ENCODE measurements around the gene PDXDC1.
"Not testable (repeated sequence)": the region's sequence is repeated elsewhere in the genome, so short reads cannot be mapped to it uniquely, and the experiment has no call there.

PDXDC1 gene

DNA sequence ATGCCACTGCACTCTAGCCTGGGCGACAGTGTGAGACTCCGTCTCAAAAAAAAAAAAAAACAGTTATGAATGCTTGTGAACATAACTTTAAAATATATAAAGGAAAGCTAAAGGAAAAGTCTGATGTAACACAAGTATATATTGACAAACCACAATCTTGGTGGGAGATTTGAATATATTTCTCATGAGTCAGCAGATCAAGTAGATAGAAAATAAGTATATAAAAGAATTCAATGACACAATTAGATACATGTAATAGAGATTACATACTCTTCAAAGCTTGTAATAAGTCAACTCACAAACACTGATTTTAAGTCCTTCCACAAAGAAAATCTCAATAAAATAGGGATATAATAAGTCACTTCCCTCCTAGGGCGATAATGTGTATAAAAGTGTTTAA, 40.8 kb downstream of the PDXDC1 start:
- not testable (repeated sequence) for DNase-seq (ENCODE audit: low spot score)

DNA sequence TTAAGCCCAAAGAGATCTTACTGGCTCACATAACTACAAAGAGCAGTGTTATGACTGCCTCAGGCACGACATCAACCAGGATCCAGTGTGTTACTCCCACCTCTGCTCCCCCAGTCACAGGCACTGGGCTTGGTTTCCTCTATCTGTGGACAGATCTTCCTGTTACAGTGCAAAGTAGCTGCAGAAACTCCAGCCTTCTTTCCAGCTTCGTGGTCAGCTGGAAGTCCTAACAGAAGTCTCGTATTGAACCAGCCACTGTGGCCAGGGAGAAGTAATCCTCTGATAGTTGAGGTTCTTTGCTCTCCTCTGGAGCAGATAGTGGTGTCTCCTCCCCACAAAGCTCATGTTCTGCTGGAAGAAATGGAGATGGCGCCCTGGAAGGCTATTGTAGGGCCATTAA, 41.5 kb downstream of the PDXDC1 start:
- not testable (repeated sequence) for DNase-seq (ENCODE audit: low spot score)

DNA sequence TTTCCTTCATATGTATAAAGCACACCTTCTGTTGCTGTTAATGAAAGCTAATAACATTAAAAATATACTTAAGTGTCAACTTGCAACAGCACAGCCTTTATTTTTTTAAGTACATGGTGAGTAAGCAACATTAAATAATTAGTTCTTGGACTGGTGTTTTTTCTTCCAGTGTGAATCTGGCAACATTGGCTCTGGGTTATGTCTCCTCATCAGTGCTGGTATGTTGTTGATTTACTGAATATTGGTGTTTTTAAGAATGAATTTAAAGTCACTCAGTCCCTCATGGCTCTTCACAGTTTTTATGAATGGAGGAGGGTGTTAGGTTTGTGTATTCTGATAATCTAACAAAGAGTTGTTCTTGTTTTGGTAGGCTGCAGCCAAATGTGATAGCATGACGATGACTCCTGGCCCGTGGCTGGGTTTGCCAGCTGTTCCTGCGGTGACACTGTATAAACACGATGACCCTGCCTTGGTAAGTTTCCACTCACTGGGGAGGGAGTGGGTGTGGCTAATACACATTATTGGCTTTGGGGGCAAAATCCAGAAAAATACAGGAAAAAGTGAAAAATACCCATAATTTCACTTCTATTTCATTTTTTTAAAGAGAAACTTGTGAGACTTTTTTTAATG, 42.2 kb downstream of the PDXDC1 start:
- DNase-seq (ENCODE audit: low spot score): not testable (repeated sequence)

DNA sequence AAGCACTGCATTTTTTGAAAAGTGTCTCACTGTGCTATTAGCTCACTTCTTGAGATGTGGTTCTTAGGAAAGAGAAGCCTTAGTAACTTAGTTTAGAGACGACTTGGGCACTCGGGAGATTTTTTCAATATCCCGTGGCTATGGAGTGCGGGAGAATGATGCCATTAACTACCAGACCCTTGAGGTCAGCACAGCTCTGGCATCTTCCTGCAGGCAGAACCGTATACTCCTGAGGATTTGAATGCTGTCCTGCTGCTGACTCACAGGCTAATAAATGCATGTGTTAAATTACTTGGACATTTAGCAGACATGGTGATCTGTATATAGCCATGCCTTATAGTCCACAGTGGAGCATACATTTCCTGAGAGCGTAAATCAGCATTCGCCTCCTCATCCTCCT, 46.6 kb downstream of the PDXDC1 start:
- not testable (repeated sequence) for DNase-seq (ENCODE audit: low spot score)

DNA sequence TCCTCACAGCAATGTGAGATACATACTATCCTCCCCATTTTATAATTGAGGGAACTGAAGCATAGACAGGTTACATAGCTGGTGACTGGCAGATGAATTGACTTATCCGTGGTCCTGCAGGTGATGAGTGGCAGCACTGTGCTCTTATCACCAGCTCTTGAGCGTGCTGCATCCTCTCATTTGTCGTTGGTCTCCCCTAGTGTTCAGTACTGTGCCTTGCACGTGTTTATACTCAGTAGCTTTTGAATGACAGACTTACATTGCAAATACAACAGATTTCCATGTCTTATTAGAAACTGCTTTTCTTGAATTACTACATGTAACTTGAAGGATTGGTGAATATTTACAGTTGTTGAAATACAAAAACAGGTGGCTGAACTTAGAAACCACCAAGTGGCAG, 47.4 kb downstream of the PDXDC1 start:
- peak; percentile 58 for DNase-seq (ENCODE audit: low spot score)

DNA sequence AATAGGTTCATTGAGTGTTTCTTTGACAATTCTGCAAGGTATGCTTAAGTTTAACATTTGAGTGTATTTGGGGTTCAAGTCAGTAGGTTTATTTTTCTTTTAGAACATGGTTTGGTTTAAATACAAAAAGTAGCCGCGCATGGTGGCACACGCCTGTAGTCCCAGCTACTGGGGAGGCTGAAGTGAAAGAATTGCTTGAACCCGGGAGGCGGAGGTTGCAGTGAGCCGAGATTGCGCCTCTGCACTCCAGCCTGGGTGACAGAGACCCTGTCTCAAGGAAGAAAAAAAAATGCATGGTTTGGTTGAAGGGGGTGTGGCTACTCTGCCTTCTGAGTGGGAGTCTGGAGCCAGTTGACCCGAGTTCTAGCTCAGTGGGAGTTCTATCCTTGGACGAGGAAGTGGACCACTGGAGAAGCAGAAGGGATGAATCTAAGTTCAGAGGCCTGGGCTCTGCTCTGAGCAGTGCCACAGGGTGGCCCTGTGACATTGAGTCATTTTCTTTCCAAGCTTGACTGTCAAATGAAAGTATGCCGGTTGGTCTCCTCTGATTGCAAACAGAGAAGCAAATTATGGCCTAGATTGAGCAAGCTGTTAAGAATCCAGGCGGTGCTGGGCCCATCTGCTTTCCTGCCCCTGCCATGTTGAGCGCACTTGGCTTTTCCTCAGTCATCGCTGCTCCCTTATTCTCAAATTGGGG, 48.7 kb downstream of the PDXDC1 start:
- not testable (repeated sequence) for DNase-seq (ENCODE audit: low spot score)

DNA sequence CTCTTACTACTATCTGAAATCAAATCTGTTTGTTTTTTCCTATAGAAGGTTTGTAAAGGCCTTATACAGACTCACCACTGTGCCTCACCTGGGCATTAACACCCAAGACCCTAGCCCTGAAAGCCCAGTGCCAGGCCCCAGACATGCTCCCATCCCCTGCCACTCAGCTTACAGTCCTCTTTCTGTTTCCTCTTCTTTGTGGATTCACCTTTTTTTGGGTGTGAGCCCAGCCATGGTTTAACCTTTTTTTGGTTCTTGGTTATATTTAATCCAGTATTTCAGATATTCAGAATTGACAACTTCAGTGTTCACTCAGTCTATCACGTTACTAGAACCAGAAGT, 50.0 kb downstream of the PDXDC1 start:
- DNase-seq (ENCODE audit: low spot score): not testable (repeated sequence)

DNA sequence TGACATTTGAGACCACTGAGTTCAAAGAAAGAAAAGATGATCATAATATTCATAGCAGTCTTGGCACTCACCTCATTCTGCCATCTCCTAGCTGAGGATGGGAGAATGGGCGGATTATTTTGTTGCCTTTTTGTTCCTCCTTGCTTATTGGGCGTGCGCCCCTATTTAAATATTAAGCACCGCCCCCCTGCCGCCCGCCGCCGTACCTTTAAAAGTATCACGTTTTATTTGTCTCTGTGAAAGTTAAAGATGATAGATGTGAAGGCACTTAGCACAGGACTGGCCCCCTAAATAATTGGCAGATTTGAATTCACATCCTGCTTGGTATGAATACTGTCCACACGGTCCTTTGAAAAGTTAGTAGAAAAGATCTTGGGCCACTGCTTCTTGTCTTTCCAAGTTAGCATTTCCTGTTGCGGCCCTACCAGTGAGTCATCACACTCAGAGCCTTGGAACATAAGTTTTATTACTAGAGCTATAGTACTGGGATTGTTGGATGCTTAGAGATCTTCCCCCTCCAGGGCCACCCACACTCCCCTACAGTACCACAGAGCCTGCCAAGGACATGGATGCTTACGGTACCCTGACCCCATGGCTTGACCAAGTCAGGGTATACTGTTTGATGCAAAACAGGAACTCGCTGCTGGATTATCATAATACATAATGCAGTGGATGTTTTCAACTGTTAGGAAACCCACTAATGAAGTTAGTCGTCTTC, 50.6 kb downstream of the PDXDC1 start:
- not testable (repeated sequence) for DNase-seq (ENCODE audit: low spot score)

DNA sequence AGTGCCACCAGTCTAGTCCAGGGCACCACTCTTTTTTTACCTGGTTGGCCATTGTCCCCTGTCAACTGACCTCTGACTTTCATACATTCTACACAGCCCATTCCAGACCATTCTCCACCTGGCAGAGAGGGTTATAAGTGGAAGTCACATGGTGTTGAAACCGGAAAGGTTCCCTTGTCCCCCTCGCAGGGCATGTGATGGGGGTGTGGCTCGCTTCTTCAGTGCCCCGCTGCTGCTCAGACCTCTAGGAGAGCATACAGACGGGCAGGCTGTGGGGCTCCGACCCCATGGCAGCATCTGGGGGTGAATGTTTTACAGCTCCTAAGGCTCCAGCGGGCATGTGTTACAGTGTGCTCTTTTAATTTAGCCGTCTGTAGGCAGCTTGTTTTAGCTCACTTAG, 52.2 kb downstream of the PDXDC1 start:
- DNase-seq (ENCODE audit: low spot score): not testable (repeated sequence)

DNA sequence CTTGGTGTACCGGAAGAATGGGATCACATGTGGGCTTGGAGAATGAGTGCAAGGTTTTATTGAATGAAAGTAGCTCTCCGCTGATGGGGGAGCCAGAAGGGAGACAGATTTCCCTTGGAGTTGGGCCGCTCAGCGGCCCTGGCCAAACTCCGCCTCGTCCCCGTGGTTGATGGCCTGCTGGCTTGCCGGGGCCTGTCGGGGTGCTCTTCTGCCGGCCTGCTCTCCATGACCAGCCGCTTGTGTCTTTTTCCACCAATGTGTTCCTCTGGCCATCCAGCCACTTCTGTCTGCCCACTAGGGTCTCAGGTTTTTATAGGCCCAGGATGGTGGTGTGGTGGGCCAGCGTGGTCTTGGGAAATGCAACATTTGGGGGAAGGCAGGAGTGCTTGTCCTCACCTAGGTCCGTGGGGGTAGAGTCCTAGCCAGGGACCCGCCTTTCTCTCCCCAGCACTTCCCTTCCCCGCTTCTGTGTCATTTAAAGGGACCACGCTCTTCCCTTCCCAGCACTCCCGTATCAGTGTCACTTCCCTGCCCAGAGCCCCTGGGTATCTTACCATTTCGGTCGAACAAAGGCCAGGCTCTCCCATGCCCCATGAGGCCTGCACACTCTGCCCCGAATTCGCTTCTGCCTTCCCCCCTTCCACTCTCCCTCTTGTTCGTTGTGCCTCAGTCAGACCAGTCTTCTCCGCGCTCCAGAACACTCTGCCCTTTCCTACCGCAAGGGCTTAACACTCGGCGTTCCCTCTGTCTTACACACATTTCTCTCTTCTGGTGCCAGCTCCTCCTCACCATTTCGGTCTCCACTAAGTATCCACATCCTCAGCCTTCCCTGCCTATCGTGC, 52.9 kb downstream of the PDXDC1 start:
- DNase-seq (ENCODE audit: low spot score): not testable (repeated sequence)

DNA sequence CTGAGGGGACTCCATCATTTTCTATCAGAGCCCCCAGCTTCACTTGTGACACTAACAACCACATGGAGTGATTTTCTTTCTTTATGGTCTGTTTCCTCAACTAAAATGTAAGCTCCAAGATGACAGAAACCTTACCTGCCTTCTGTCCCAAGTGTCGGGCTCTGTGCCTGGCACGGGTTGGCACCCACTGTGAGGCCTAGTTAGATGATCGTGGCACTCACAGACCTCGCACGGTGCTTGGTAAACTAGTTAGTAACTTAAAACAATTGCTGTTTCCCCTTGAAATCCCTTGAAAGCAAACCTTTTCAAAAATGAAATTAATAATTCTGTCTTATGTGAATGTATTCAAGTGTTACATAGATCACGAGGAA, 53.5 kb downstream of the PDXDC1 start:
- not testable (repeated sequence) for DNase-seq (ENCODE audit: low spot score)

DNA sequence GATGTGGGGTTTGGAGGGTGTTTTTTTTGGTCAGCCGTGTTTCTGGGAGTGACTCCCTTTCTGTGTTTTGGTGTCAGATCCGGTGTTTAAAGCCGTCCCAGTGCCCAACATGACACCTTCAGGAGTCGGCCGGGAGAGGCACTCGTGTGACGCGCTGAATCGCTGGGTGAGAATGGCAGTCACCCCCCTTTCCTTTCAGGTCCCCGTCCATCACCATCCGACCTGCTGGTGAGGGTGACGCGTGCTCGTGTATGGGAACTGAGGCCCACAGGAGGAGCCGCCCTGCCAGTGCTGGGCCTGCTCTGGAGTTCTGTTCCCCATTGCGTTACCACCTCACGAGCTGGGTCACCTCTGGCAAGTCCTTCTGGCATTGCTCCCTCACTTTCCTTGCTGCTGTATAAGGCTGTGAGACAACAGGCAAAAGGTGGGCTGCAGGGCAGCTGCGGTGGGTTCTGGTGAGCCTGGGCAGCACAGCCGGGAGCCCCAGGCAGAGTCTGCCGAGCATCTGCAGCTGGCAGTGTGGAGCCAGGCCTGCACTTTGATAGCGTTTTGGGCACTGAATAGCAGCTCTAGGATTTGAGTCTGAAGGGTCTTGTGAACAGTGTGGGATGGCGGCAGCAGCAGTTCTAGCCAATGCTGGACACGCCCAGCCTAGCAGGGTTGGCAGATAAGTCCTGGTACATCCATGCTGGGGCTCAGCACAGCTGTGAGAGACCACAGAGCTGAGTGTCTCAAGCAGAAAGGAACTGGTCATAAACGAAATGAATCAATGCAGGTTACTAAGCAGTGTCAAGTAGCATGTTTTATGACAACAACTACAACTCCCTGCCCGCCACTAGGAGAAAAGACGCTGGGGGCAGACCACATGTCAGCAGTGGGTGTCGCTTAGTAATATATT, 54.2 kb downstream of the PDXDC1 start:
- not testable (repeated sequence) for DNase-seq (ENCODE audit: low spot score)

DNA sequence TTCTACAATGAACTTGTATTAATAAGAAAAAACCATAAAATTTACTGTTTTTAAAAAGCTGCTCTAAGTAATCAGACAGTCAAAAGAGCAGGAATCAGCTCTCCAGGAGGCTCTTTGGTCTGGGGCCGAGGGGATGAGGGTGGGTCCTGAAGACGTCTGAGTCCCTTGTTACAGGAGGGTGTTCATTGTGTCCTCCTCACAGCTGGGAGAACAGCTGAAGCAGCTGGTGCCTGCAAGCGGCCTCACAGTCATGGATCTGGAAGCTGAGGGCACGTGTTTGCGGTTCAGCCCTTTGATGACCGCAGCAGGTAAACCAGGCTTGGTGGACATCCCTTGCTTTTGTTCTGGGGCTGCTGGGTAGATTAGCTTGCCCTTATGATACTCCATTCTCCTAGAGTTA, 54.9 kb downstream of the PDXDC1 start:
- DNase-seq (ENCODE audit: low spot score): not testable (repeated sequence)

DNA sequence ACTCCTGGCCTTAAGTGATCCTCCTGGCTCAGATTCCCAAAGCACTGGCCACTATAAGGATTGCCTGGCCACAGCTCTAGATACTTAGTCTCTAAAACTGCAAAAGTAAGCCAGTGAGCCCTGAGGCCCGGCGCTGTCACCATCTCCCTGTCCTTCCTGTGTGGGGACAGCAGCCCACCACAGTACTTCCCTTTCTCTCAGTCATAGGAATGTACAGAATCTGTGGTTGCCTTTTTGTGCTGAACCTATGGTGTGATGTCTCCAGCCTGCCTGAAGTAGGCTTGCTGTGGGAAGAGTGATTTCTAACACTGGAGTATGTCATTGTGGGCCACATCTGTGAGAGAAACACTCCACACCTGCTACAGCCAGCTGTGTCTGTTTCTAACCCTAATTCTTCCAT, 56.4 kb downstream of the PDXDC1 start:
- no peak for DNase-seq (ENCODE audit: low spot score)

DNA sequence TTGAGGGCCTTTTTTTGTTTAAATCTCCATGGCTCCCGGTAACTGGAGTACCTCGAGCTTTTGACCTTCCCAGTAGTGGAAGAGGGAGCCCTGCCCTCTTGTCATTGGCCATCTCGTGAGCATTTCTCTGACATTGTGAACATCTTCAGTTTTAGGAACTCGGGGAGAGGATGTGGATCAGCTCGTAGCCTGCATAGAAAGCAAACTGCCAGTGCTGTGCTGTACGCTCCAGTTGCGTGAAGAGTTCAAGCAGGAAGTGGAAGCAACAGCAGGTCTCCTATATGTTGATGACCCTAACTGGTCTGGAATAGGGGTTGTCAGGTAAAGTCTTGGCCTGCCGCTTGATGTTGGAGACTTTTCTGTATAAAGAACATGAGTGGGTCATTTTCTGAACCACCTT, 56.8 kb downstream of the PDXDC1 start:
- no peak for DNase-seq (ENCODE audit: low spot score)

DNA sequence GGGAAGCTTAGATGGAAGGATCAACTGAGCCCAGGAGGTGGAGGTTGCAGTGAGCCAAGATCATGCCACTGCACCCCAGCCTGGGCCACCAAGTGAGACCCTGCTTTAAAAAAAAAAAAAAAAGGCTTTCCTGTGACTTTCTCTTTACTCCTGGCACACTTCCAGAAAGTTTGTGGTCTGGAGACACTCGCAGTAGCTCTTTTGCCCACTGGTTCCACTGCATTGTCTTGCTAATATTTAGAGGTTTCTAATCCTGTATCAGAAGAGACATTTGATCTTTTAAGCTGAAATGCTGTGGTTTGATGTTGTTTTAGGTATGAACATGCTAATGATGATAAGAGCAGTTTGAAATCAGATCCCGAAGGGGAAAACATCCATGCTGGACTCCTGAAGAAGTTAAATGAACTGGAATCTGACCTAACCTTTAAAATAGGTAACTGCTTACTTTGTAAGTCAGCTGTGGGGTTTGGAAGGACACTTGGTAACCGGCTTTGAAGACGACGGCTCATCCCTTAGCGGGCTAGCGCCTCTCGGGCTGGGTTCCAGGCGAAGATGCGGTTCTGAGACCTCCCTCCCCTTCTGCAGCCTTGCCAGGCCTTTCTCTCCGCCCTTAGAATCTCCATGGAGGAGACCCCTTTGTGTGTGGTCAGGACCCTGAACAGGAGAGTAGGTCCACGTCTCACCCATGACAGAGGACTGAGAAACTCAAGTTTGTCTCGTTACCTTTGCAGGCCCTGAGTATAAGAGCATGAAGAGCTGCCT, 57.9 kb downstream of the PDXDC1 start:
- no peak for DNase-seq (ENCODE audit: low spot score)

DNA sequence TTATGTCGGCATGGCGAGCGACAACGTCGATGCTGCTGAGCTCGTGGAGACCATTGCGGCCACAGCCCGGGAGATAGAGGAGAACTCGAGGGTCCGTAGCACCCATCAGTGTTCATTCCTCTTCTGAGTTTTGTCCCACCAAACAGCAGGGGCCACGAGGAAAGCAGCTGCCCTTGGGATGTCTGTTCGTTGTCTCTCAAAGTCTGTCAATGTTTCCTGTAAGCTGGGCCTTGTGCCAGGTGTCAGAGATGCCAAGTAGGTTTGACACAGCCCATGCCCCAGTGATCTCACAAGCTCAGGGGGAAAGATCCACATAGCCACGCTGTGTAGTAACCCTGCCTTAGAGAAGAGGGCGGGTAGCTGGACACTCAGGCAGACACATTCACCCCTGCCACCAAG, 58.5 kb downstream of the PDXDC1 start:
- no peak for DNase-seq (ENCODE audit: low spot score)

DNA sequence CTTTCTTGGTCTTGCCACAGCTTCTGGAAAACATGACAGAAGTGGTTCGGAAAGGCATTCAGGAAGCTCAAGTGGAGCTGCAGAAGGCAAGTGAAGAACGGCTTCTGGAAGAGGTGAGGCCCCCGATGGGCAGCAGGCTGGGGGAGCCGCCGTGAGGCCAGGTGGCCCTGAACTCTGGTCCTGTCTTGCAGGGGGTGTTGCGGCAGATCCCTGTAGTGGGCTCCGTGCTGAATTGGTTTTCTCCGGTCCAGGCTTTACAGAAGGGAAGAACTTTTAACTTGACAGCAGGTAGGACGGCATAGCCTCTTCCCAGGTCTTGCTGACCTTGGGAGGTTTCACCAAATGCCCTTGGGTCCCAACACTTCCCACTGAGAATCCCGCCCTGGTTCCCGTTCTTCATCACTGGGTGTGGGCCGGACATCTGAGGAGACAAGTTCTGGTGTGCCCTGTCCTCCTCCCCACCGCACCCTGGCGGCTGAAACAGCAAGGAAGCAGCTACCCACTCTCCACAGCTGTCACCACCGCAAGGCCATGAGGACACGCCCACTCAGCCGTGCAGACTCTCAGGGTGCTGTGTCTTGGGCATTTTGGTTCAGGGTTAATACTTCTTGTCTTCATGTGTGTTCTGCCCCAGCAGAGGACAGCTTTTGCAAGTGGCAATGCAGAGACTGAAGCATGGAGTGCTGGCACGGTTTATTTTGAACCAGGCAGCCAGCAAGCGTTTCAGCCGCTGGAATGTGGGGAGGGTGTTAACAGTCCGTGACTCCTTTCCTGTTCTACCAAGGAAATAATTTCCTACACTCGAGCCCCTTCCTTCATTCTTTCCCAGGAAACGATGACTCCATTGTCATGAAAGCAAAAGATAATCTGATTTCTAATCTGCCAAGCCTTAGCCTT, 59.7 kb downstream of the PDXDC1 start:
- no peak for DNase-seq (ENCODE audit: low spot score)

DNA sequence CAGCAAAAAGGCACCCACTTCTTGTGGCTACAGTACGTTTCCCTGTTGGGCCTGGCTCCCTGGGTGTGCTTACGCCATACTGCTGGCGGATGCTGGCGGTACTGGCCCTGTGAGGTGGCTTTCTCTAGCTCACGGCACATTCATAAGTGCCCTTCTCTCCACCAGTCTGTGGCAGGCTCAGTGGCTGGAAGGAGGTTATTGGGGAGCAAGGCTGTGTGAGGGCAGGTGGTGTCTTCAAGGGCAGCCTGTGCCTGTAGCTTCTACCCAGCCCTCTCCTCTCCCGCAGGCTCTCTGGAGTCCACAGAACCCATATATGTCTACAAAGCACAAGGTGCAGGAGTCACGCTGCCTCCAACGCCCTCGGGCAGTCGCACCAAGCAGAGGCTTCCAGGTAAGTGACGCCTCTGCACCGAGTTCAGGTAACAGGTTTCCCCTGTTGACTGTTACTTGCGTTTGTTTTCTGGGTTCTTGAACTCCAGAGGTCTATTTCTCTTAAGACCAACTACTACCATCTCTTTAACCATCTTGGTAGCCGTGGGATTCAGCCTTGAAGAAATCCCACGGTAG, 60.4 kb downstream of the PDXDC1 start:
- DNase-seq (ENCODE audit: low spot score): no peak

Measured in activated CD4-positive, alpha-beta T cell treated with anti-CD3 and anti-CD28 coated beads, Interleukin-2, Interleukin-4, amounts not matched to agents 100 ng/mL and 50 ng/mL, durations not matched to agents 16 hours and 8 hours (primary cell).